KMS-11 (cell line): ENCODE results near the gene ABLIM2.

Source experiments
- H2AFZ ChIP-seq: fragments of 200-600 bp; sonication (generic); 2 replicates; pipeline ENCODE4 v1.6.1; 2016; ENCODE audit warnings: antibody characterized with exemption, mixed run types, low read depth
- H3K27ac ChIP-seq: fragments of 200-600 bp; sonication (generic); 2 replicates; pipeline ENCODE4 v1.6.1; 2016; ENCODE audit warnings: mild to moderate bottlenecking, mixed run types
- H3K27me3 ChIP-seq: fragments of 200-600 bp; sonication (generic); 2 replicates; pipeline ENCODE4 v1.6.1; 2017; ENCODE audit warnings: mild to moderate bottlenecking, low read depth, mixed run types, moderate library complexity; ENCODE audit not compliant: insufficient read depth
- H3K36me3 ChIP-seq: fragments of 200-600 bp; sonication (generic); 2 replicates; pipeline ENCODE4 v1.6.1; 2017; ENCODE audit warnings: mild to moderate bottlenecking, mixed run types; ENCODE audit not compliant: insufficient read depth
- H3K4me1 ChIP-seq: fragments of 200-600 bp; sonication (generic); 2 replicates; pipeline ENCODE4 v1.6.1; 2016; ENCODE audit warnings: mild to moderate bottlenecking, low read depth, mixed run types; ENCODE audit not compliant: poor library complexity, severe bottlenecking
- H3K4me2 ChIP-seq: fragments of 200-600 bp; sonication (generic); 2 replicates; pipeline ENCODE4 v1.7.0; 2016; ENCODE audit warnings: mild to moderate bottlenecking, mixed run types
- H3K4me3 ChIP-seq: fragments of 200-600 bp; sonication (generic); IDR thresholded peaks from 2 replicates; pipeline ENCODE4 v1.6.1; 2017; ENCODE audit warnings: low read depth, low read length, mixed read lengths; ENCODE audit not compliant: insufficient read depth
- H3K79me2 ChIP-seq: fragments of 200-600 bp; sonication (generic); 2 replicates; pipeline ENCODE4 v1.6.1; 2016; ENCODE audit warnings: low read depth, mixed run types; ENCODE audit not compliant: insufficient read depth
- H3K9ac ChIP-seq: fragments of 200-600 bp; sonication (generic); 2 replicates; pipeline ENCODE4 v1.6.1; 2016; ENCODE audit warnings: mild to moderate bottlenecking, mixed run types
- H4K20me1 ChIP-seq: fragments of 200-600 bp; sonication (generic); 2 replicates; pipeline ENCODE4 v1.6.1; 2016; ENCODE audit warnings: mild to moderate bottlenecking, mixed run types; ENCODE audit not compliant: insufficient read depth
- CTCF ChIP-seq: fragments of 200-600 bp; sonication (generic); conservative IDR thresholded peaks from 2 replicates; pipeline ENCODE4 v1.6.1; 2017; ENCODE audit warnings: low read depth, mild to moderate bottlenecking, antibody characterized with exemption, low read length, moderate library complexity, mixed read lengths

Gene ABLIM2

GRCh38 chr4:8136972-8137710, 21.5 kb downstream of the ABLIM2 start:
- no peaks in the 10 kb centered on the region for H4K20me1 ChIP-seq
- no peak overlapping the region for H3K4me2 ChIP-seq
- no peaks in the 10 kb centered on the region for H3K36me3 ChIP-seq
- no peak overlapping the region for H3K4me3 ChIP-seq
- H3K4me1 ChIP-seq = no peaks in the 10 kb centered on the region
- H3K9ac ChIP-seq = no peak overlapping the region
- no peak overlapping the region for H3K27ac ChIP-seq
- no peaks in the 10 kb centered on the region for H3K27me3 ChIP-seq
- no peaks in the 10 kb centered on the region for H3K79me2 ChIP-seq
- no peak overlapping the region for H2AFZ ChIP-seq
- no peak for TF ChIP-seq CTCF

GRCh38 chr4:8136529-8136928, 22.1 kb downstream of the ABLIM2 start:
- TF ChIP-seq CTCF = no peak
- no peak overlapping the region for H3K27ac ChIP-seq
- H4K20me1 ChIP-seq = no peaks in the 10 kb centered on the region
- no peaks in the 10 kb centered on the region for H3K4me1 ChIP-seq
- H3K4me2 ChIP-seq = no peak overlapping the region
- H3K4me3 ChIP-seq = no peak overlapping the region
- no peak overlapping the region for H3K9ac ChIP-seq
- H3K27me3 ChIP-seq = no peaks in the 10 kb centered on the region
- H2AFZ ChIP-seq = no peak overlapping the region
- no peaks in the 10 kb centered on the region for H3K36me3 ChIP-seq
- no peaks in the 10 kb centered on the region for H3K79me2 ChIP-seq

- no peak for TF ChIP-seq CTCF
- H2AFZ ChIP-seq = no peak overlapping the region
These were observed 22.9 kb downstream of the ABLIM2 start for GRCh38 chr4:8135666-8136065.

GRCh38 chr4:8133897-8134563, 24.6 kb downstream of the ABLIM2 start:
- Histone ChIP-seq H3K4me3 (no peak overlapping the region), H3K79me2 (no peaks in the 10 kb centered on the region), H4K20me1 (no peaks in the 10 kb centered on the region), H3K4me1 (no peaks in the 10 kb centered on the region), H3K4me2 (no peak overlapping the region), H3K9ac (no peak overlapping the region), H3K27me3 (no peaks in the 10 kb centered on the region), H2AFZ (no peak overlapping the region), H3K27ac (no peak overlapping the region), H3K36me3 (no peaks in the 10 kb centered on the region)
- TF ChIP-seq CTCF = no peak

More at GRCh38 chr4:8135666-8136065, 22.9 kb downstream of the ABLIM2 start:
- Histone ChIP-seq H4K20me1 (no peaks in the 10 kb centered on the region), H3K27me3 (no peaks in the 10 kb centered on the region), H3K9ac (no peak overlapping the region), H3K27ac (no peak overlapping the region), H3K4me2 (no peak overlapping the region), H3K79me2 (no peaks in the 10 kb centered on the region), H3K4me3 (no peak overlapping the region), H3K4me1 (no peaks in the 10 kb centered on the region), H3K36me3 (no peaks in the 10 kb centered on the region)
